Pulmonary artery endothelial cell (primary cell): ENCODE results near the gene OVAAL. TPM values are rescaled to one million over a fixed set of nuclear protein-coding genes. Genes with fewer than 3 reads are reported as not detected.

Source experiments
- DNase-seq: peaks from one replicate; pipeline ENCODE4 v3.0.0-alpha.2; 2011; ENCODE audit warnings: low read depth, low spot score
- total RNA-seq: library from RNA; depleted of rRNA; stranded (reverse); fragments of >200 nt; gene quantifications from 2 replicates; pipeline ENCODE4 v1.2.3, GENCODE V29; 2014

Gene OVAAL
- total RNA-seq, result not detected in 2 replicates

- no peak for DNase-seq
Observed at GRCh38 chr1:180558664-180559063, at the start of gene OVAAL. Gene OVAAL, plus strand, starts transcription at chr1:180558964.

- DNase-seq, result no peak
Observed at GRCh38 chr1:180510882-180511281, 47.9 kb upstream of the OVAAL start.

- DNase-seq, result no peak
Observed at GRCh38 chr1:180513531-180513930, 45.2 kb upstream of the OVAAL start.

GRCh38 chr1:180515364-180515763, 43.4 kb upstream of the OVAAL start:
- no peak for DNase-seq

GRCh38 chr1:180515857-180516388, 42.8 kb upstream of the OVAAL start:
- no peak for DNase-seq

- peak; percentile 52 for DNase-seq
Observed at GRCh38 chr1:180519846-180520245, 38.9 kb upstream of the OVAAL start.

- no peak for DNase-seq
Observed at GRCh38 chr1:180521474-180522212, 37.1 kb upstream of the OVAAL start.

- no peak for DNase-seq
Observed at GRCh38 chr1:180522213-180522515, 36.6 kb upstream of the OVAAL start.

- DNase-seq, result no peak
Observed at GRCh38 chr1:180524160-180524914, 34.4 kb upstream of the OVAAL start.

- no peak for DNase-seq
Observed at GRCh38 chr1:180524915-180525714, 33.6 kb upstream of the OVAAL start.

- DNase-seq, result no peak
Observed at GRCh38 chr1:180525715-180526039, 33.1 kb upstream of the OVAAL start.

- DNase-seq, result no peak
Observed at GRCh38 chr1:180527101-180527669, 31.6 kb upstream of the OVAAL start.

GRCh38 chr1:180528868-180529470, 29.8 kb upstream of the OVAAL start:
- no peak for DNase-seq

GRCh38 chr1:180530501-180530900, 28.3 kb upstream of the OVAAL start:
- DNase-seq, result peak; percentile 85

GRCh38 chr1:180532854-180533253, 25.9 kb upstream of the OVAAL start:
- no peak for DNase-seq

- DNase-seq, result no peak
Observed at GRCh38 chr1:180533266-180533987, 25.3 kb upstream of the OVAAL start.

GRCh38 chr1:180534214-180534613, 24.6 kb upstream of the OVAAL start:
- DNase-seq, result no peak

GRCh38 chr1:180535418-180535999, 23.3 kb upstream of the OVAAL start:
- no peak for DNase-seq

GRCh38 chr1:180536821-180537372, 21.9 kb upstream of the OVAAL start:
- no peak for DNase-seq

GRCh38 chr1:180539136-180539535, 19.6 kb upstream of the OVAAL start:
- DNase-seq, result no peak
